Dermis blood vessel endothelial cell (primary cell): ENCODE measurements around the gene LRMDA. TPM values are rescaled to one million over a fixed set of nuclear protein-coding genes. Genes with fewer than 3 reads are reported as not detected.
A peak's percentile ranks its signal among the peaks of the same experiment; 100 is the strongest.

ENCODE experiments used
- DNase-seq: peaks from one replicate; pipeline ENCODE4 v3.0.0; 2010
- total RNA-seq: library from RNA; depleted of rRNA; stranded (reverse); fragments of >200 nt; gene quantifications from 2 replicates; pipeline ENCODE4 v1.2.3, GENCODE V29; 2014

LRMDA gene
- total RNA-seq, 1 donor from 2014 or later, result 27.4 TPM

GRCh38 chr10:76546411-76546810 is 1115.0 kb downstream of the LRMDA start:
- DNase-seq, result no peak

- DNase-seq, result peak; percentile 87
Observed at GRCh38 chr10:76547352-76547972, 1116.0 kb downstream of the LRMDA start.

- no peak for DNase-seq
Observed at GRCh38 chr10:76548716-76549115, 1117.3 kb downstream of the LRMDA start.

GRCh38 chr10:76549171-76549570 is 1117.7 kb downstream of the LRMDA start:
- DNase-seq, result no peak

- DNase-seq, result no peak
Observed at GRCh38 chr10:76550806-76551205, 1119.4 kb downstream of the LRMDA start.

- DNase-seq, result no peak
Observed at GRCh38 chr10:76552091-76552873, 1120.9 kb downstream of the LRMDA start.

GRCh38 chr10:76553263-76554032 is 1122.0 kb downstream of the LRMDA start:
- DNase-seq, result no peak

- no peak for DNase-seq
Observed at GRCh38 chr10:76554033-76554408, 1122.6 kb downstream of the LRMDA start.

- no peak for DNase-seq
Observed at GRCh38 chr10:76554478-76554877, 1123.1 kb downstream of the LRMDA start.

- DNase-seq, result no peak
Observed at GRCh38 chr10:76555067-76555670, 1123.7 kb downstream of the LRMDA start.

GRCh38 chr10:76557366-76557765 is 1125.9 kb downstream of the LRMDA start:
- no peak for DNase-seq

GRCh38 chr10:76558586-76558985 is 1127.2 kb downstream of the LRMDA start:
- no peak for DNase-seq

GRCh38 chr10:76558996-76559891 is 1127.8 kb downstream of the LRMDA start:
- no peak for DNase-seq

GRCh38 chr10:76559892-76560220 is 1128.4 kb downstream of the LRMDA start:
- DNase-seq, result no peak

GRCh38 chr10:76560338-76560737 is 1128.9 kb downstream of the LRMDA start:
- DNase-seq, result no peak

- no peak for DNase-seq
Observed at GRCh38 chr10:76563286-76563685, 1131.9 kb downstream of the LRMDA start.

GRCh38 chr10:76572021-76572420 is 1140.6 kb downstream of the LRMDA start:
- no peak for DNase-seq

- DNase-seq, result no peak
Observed at GRCh38 chr10:76576276-76576962, 1145.0 kb downstream of the LRMDA start.

- DNase-seq, result no peak
Observed at GRCh38 chr10:76577455-76577854, 1146.0 kb downstream of the LRMDA start.

- no peak for DNase-seq
Observed at GRCh38 chr10:76581506-76582256, 1150.3 kb downstream of the LRMDA start.

GRCh38 chr10:76582531-76582930 is 1151.1 kb downstream of the LRMDA start:
- DNase-seq, result no peak
